Measurements from ENCODE around the gene CLASP1. TPM values are rescaled to one million over a fixed set of nuclear protein-coding genes. Genes with fewer than 3 reads are reported as not detected.
A peak's percentile ranks its signal among the peaks of the same experiment; 100 is the strongest.

Gene CLASP1
- total RNA-seq, 1 experiment from 2014 or later = 49.2 TPM

- BruUV-seq (replicated peaks) = no TSS peak
- intact Hi-C loops (cut with micrococcal nuclease; ENCODE audit: unreplicated experiment) = loop anchor here (2.0 to 5.0 kb wide), 2 partner anchors 122 to 189 kb away; no protein-coding TSS in a partner anchor
- DNase-seq (ENCODE audit: low read depth, low spot score) = peak; percentile 22
- ChIA-PET POLR2A (interaction anchor here (1.1 to 1.8 kb wide), 2 partner anchors 119 to 225 kb away, joined by 4 to 12 read pairs; partner anchors contain the start of genes CLASP1 and TSN), CTCF (interaction anchor here (0.5 to 1.2 kb wide), 3 partner anchors 69 to 431 kb away, joined by 3 to 10 read pairs (median 3); no protein-coding TSS in a partner anchor)
- TF ChIP-seq CTCF (IDR thresholded peaks at IDR 0.05) (no peak), REST (IDR thresholded peaks at IDR 0.05; ENCODE audit: insufficient read depth in 1 of 2, low read depth in 2 of 2, low read length in 1 of 2) (no peak), TCF7L2 (IDR thresholded peaks at IDR 0.05; ENCODE audit: low read depth, low read length) (no peak), SIN3A (IDR thresholded peaks at IDR 0.05; ENCODE audit: borderline replicate concordance, insufficient read depth, low read depth, low read length) (no peak), POLR2AphosphoS5 (IDR thresholded peaks at IDR 0.05; ENCODE audit: low read depth, low read length) (no peak)
- peaks cover 5% of the 10 kb centered on the region; the same call in 1 of the 2 replicates for H3K36me3 ChIP-seq (ENCODE audit: control insufficient read depth, insufficient read depth, low read length)
- ATAC-seq = peak; percentile 86
- peak overlapping the region; percentile 79 to 80 for H3K4me3 ChIP-seq (ENCODE audit: low read depth in 2 of 2, low read length in 2 of 2)
- H3K4me1 ChIP-seq (ENCODE audit: control insufficient read depth, insufficient read depth, low read length) = peaks cover 32% of the 10 kb centered on the region
- no peaks in the 10 kb centered on the region for H3K27me3 ChIP-seq (ENCODE audit: control insufficient read depth, insufficient read depth, low read length)
- no peaks in the 10 kb centered on the region for H3K9me3 ChIP-seq (ENCODE audit: control insufficient read depth, insufficient read depth, low read depth, low read length)
- peak overlapping the region; percentile 96 for H3K27ac ChIP-seq (ENCODE audit: low read length)
- in situ Hi-C loops (cut with HindIII; ENCODE audit: low pct_unique_long_range_greater_than_20kb, low sequenced_read_pairs) = no loop called here
Measured at GRCh38 chr2:121530212-121530705, 119.0 kb downstream of the CLASP1 start.

GRCh38 chr2:121529439-121530211 is 119.6 kb downstream of the CLASP1 start:
- ATAC-seq = peak; percentile 39
- TF ChIP-seq CTCF (IDR thresholded peaks at IDR 0.05) = no peak
- DNase-seq (ENCODE audit: low read depth, low spot score) = no peak
- H3K4me1 ChIP-seq (ENCODE audit: control insufficient read depth, insufficient read depth, low read length) = peaks cover 32% of the 10 kb centered on the region
- no TSS peak for BruUV-seq (replicated peaks)
- H3K36me3 ChIP-seq (ENCODE audit: control insufficient read depth, insufficient read depth, low read length) = peaks cover 5% of the 10 kb centered on the region; the same call in 1 of the 2 replicates
- POLR2A ChIA-PET = interaction anchor here (1.1 kb wide), 1 partner anchor 226 kb away, joined by 4 read pairs; the partner anchor contains the start of gene TSN
- peak overlapping the region; percentile 96 for H3K27ac ChIP-seq (ENCODE audit: low read length)
- CTCF ChIA-PET = interaction anchor here (0.7 kb wide), 1 partner anchor 431 kb away, joined by 10 read pairs; no protein-coding TSS in a partner anchor
- H3K4me3 ChIP-seq (ENCODE audit: low read depth in 2 of 2, low read length in 2 of 2) = peak overlapping the region; percentile 79 to 80
- H3K27me3 ChIP-seq (ENCODE audit: control insufficient read depth, insufficient read depth, low read length) = no peaks in the 10 kb centered on the region
- in situ Hi-C loops (cut with HindIII; ENCODE audit: low pct_unique_long_range_greater_than_20kb, low sequenced_read_pairs) = no loop called here
- intact Hi-C loops (cut with micrococcal nuclease; ENCODE audit: unreplicated experiment) = loop anchor here (2.0 to 5.0 kb wide), 2 partner anchors 123 to 189 kb away; no protein-coding TSS in a partner anchor
- H3K9me3 ChIP-seq (ENCODE audit: control insufficient read depth, insufficient read depth, low read depth, low read length) = no peaks in the 10 kb centered on the region
